GM12878 (cell line): ENCODE measurements around the gene TCERG1L. TPM values are rescaled to one million over a fixed set of nuclear protein-coding genes. Genes with fewer than 3 reads are reported as not detected.

ENCODE experiments used
- ATAC-seq: fragments of 200-7000 bp; cut with Tn5 transposase; 3 replicates; pipeline ENCODE4 v1.9.1; 2020; ENCODE audit warnings: mild to moderate bottlenecking, moderate library complexity
- BruUV-seq: library from RNA; stranded (reverse); fragments of 400-500 nt; replicated peaks from 2 replicates; lab custom pipeline; 2021; lab: Mats Ljungman, UMichigan
- CTCF ChIA-PET: fragments of 300-600 bp; sonication (Branson Sonifier 250); formaldehyde crosslinking; extraction: SDS; loops from one replicate; lab custom pipeline; 2021; ENCODE audit warnings: inconsistent platforms; lab: Yijun Ruan, JAX
- POLR2A ChIA-PET: fragments of 350-600 bp; formaldehyde crosslinking; extraction: SDS; loops from one replicate; lab custom pipeline; 2021; ENCODE audit warnings: inconsistent platforms; lab: Charles Lee
- RAD21 ChIA-PET: fragments of 300-600 bp; sonication (Branson Sonifier 250); formaldehyde crosslinking; loops from one replicate; lab custom pipeline; 2023; ENCODE audit warnings: antibody characterized with exemption; ENCODE audit not compliant: unreplicated experiment; lab: Charles Lee
- SMC1A ChIA-PET: fragments of 300-600 bp; sonication (Branson Sonifier 250); formaldehyde crosslinking; loops from one replicate; lab custom pipeline; 2023; ENCODE audit not compliant: unreplicated experiment, uncharacterized antibody; lab: Charles Lee
- DNase-seq: peaks from one replicate; pipeline ENCODE4 v3.0.0-alpha.2; 2011; ENCODE audit warnings: low read depth, low spot score
- FAIRE-seq: peaks from 3 replicates; lab custom pipeline; 2011; peaks lifted over from hg19 to GRCh38; lab: Jason Lieb, UNC
- H2AFZ ChIP-seq: 2 replicates; pipeline ENCODE4 v1.6.0; 2011; ENCODE audit warnings: low read depth, low read length, control low read depth; ENCODE audit not compliant: control insufficient read depth
- H3K27ac ChIP-seq: 2 replicates; pipeline ENCODE4 v1.5.1; 2011; ENCODE audit warnings: control low read depth; ENCODE audit not compliant: control insufficient read depth, insufficient read depth
- H3K27me3 ChIP-seq, 2 experiments: replicated peaks in 1 of 2; 2 replicates each; pipeline versions ENCODE4 v1.6.0 to v1.6.1; 2011; ENCODE audit warnings: low read length in 1 of 2; ENCODE audit not compliant: control insufficient read depth in 2 of 2, insufficient read depth in 2 of 2
- H3K36me3 ChIP-seq, 2 experiments: 2 replicates each; pipeline ENCODE4 v1.5.1; 2011; ENCODE audit warnings: low read length in 1 of 2; ENCODE audit not compliant: control insufficient read depth in 2 of 2, insufficient read depth in 2 of 2
- H3K4me1 ChIP-seq: 2 replicates; pipeline ENCODE4 v1.6.1; 2011; ENCODE audit warnings: mild to moderate bottlenecking, low read length, moderate library complexity, mixed read lengths; ENCODE audit not compliant: control insufficient read depth, insufficient read depth
- H3K4me2 ChIP-seq: 2 replicates; pipeline ENCODE4 v1.6.0; 2011; ENCODE audit warnings: control low read depth; ENCODE audit not compliant: control insufficient read depth, insufficient read depth
- H3K4me3 ChIP-seq: fragments of 200-600 bp; sonication (generic); 2 replicates; pipeline ENCODE4 v1.5.1; 2016
- H3K79me2 ChIP-seq: 2 replicates; pipeline ENCODE4 v1.6.0; 2011; ENCODE audit warnings: low read length; ENCODE audit not compliant: control insufficient read depth, insufficient read depth
- H3K9ac ChIP-seq: 2 replicates; pipeline ENCODE4 v1.8.0; 2011; ENCODE audit warnings: low read length, control low read depth, mixed read lengths; ENCODE audit not compliant: control insufficient read depth, insufficient read depth
- H3K9me3 ChIP-seq: replicated peaks from 3 replicates; pipeline ENCODE4 v1.5.1; 2011; ENCODE audit warnings: mild to moderate bottlenecking, low read length; ENCODE audit not compliant: control insufficient read depth, insufficient read depth
- H4K20me1 ChIP-seq: 2 replicates; pipeline ENCODE4 v1.6.0; 2011; ENCODE audit not compliant: control insufficient read depth, insufficient read depth
- BHLHE40 ChIP-seq, 2 experiments: fragments of 450-650 bp in 1 of 2; IDR thresholded peaks; 2 replicates each; pipeline ENCODE4 v1.6.1; 2011 to 2017; ENCODE audit warnings: low read depth in 2 of 2, borderline replicate concordance in 1 of 2, improper control_type of control experiment in 1 of 2, low read length in 1 of 2, mild to moderate bottlenecking in 1 of 2
- CBFB ChIP-seq: IDR thresholded peaks from 2 replicates; pipeline ENCODE4 v1.6.1; 2016; ENCODE audit warnings: antibody characterized with exemption, low read depth
- CTCF ChIP-seq, 3 experiments: IDR thresholded peaks in 2 of 3; conservative IDR thresholded peaks in 1 of 3; 2 replicates each; pipeline ENCODE4 v1.5.1; 2011; ENCODE audit warnings: low read depth in 3 of 3, low read length in 3 of 3, mild to moderate bottlenecking in 3 of 3, control low read depth in 2 of 3, moderate library complexity in 2 of 3, inconsistent platforms in 1 of 3, mixed read lengths in 1 of 3; ENCODE audit not compliant: control insufficient read depth in 2 of 3, insufficient read depth in 1 of 3; ENCODE audit errors: extremely low read depth in 1 of 3
- ETV6 ChIP-seq, 2 experiments: fragments of 450-650 bp in 1 of 2; IDR thresholded peaks in 1 of 2; conservative IDR thresholded peaks in 1 of 2; 2 replicates each; pipeline ENCODE4 v1.6.1; 2014; ENCODE audit warnings: antibody characterized with exemption in 1 of 2, borderline replicate concordance in 1 of 2, low read depth in 1 of 2, mild to moderate bottlenecking in 1 of 2, moderate library complexity in 1 of 2
- IRF3 ChIP-seq: fragments of 450-650 bp; IDR thresholded peaks from 2 replicates; pipeline ENCODE4 v1.6.1; 2014; ENCODE audit warnings: mild to moderate bottlenecking
- IRF4 ChIP-seq: IDR thresholded peaks from 2 replicates; pipeline ENCODE4 v1.6.1; 2011; ENCODE audit warnings: low read depth, low read length
- KLF5 ChIP-seq: fragments of 450-650 bp; IDR thresholded peaks from 2 replicates; pipeline ENCODE4 v1.6.1; 2014; ENCODE audit warnings: mild to moderate bottlenecking; ENCODE audit not compliant: partially characterized antibody
- MTA2 ChIP-seq: fragments of 450-650 bp; IDR thresholded peaks from 2 replicates; pipeline ENCODE4 v1.6.1; 2016; ENCODE audit warnings: low read depth, mild to moderate bottlenecking, moderate library complexity
- PAX5 ChIP-seq: IDR thresholded peaks from 2 replicates; pipeline ENCODE4 v1.6.1; 2011; ENCODE audit warnings: low read depth, low read length, borderline replicate concordance
- POLR2AphosphoS5 ChIP-seq: IDR thresholded peaks from 2 replicates; pipeline ENCODE4 v1.6.1; 2011; ENCODE audit warnings: mild to moderate bottlenecking, low read length, inconsistent platforms
- RBBP5 ChIP-seq: fragments of 200-600 bp; sonication (generic); conservative IDR thresholded peaks from 2 replicates; pipeline ENCODE4 v1.6.1; 2016
- SKIL ChIP-seq: fragments of 450-650 bp; IDR thresholded peaks from 2 replicates; pipeline ENCODE4 v1.6.1; 2017; ENCODE audit warnings: mild to moderate bottlenecking, low read depth, inconsistent platforms; ENCODE audit not compliant: poor library complexity, severe bottlenecking
- SMC3 ChIP-seq: IDR thresholded peaks from 2 replicates; pipeline ENCODE4 v1.6.1; 2011; ENCODE audit warnings: low read length, improper control_type of control experiment, borderline replicate concordance
- TCF3 ChIP-seq: IDR thresholded peaks from 2 replicates; pipeline ENCODE4 v1.6.1; 2012; ENCODE audit warnings: low read depth, mild to moderate bottlenecking, low read length, borderline replicate concordance; ENCODE audit not compliant: insufficient read depth
- YBX1 ChIP-seq: fragments of 450-650 bp; IDR thresholded peaks from 2 replicates; pipeline ENCODE4 v1.6.1; 2016; ENCODE audit warnings: antibody characterized with exemption
- ZNF384 ChIP-seq: IDR thresholded peaks from 2 replicates; pipeline ENCODE4 v1.6.1; 2012; ENCODE audit warnings: low read depth, mild to moderate bottlenecking, low read length, improper control_type of control experiment, borderline replicate concordance
- WGBS: methylation state at CpG from one replicate; pipeline ENCODE4 v1.1.6; 2016; ENCODE audit warnings: low lambda C conversion rate; ENCODE audit not compliant: insufficient replicate concordance, insufficient coverage; ENCODE audit errors: missing lambda C conversion rate; 5-methylcytosine and 5-hydroxymethylcytosine counted together
- in situ Hi-C: fragments of 300-500 bp; cut with MboI; formaldehyde crosslinking; loops from 9 replicates; pipeline ENCODE4 v1.14.3; 2018; ENCODE audit warnings: mixed read lengths
- intact Hi-C: fragments of 100-400 bp; cut with micrococcal nuclease; formaldehyde crosslinking; loops from one replicate; pipeline ENCODE4 v1.14.2; 2022; ENCODE audit not compliant: unreplicated experiment
- polyA plus RNA-seq, 11 experiments: library from polyadenylated mRNA; depleted of rRNA in 4 of 11; unstranded in 6 of 11; stranded (reverse) in 5 of 11; fragments of >200 nt; fragmentation: Nextera tagmentation in 4 of 11; fragmentation: Illumina TruSeq in 1 of 11; extraction: Ambion mirVana in 4 of 11; extraction: Trizol in 1 of 11; gene quantifications; 1 replicate in 1 of 11; 2 replicates in 10 of 11; pipeline versions ENCODE4 v1.2.1 to v1.2.3, GENCODE V29; 2011 to 2016; ENCODE audit warnings: inconsistent platforms in 2 of 11, missing spikeins in 2 of 11, low read depth in 1 of 11
- total RNA-seq, 4 experiments: library from RNA; depleted of rRNA in 3 of 4; stranded (reverse); fragments of >200 nt in 3 of 4; fragmentation: Illumina TruSeq in 1 of 4; extraction: Trizol in 1 of 4; gene quantifications; 2 replicates each; pipeline versions ENCODE4 v1.2.1 to v1.2.3, GENCODE V29; 2013 to 2021

TCERG1L gene
- total and polyA plus RNA-seq, 10 of the 15 experiments (the other 5 are each of a cell fraction or from before 2014, with no cell fraction given): not detected

GRCh38 chr10:131184503-131184902, 127.0 kb downstream of the TCERG1L start:
- CTCF ChIA-PET: no interaction called here
- intact Hi-C loops: no loop called here

More at GRCh38 chr10:131184503-131184902, 127.0 kb downstream of the TCERG1L start:
- no peak for FAIRE-seq
- no peak overlapping the region for H3K9ac ChIP-seq
- no peak for DNase-seq
- H2AFZ ChIP-seq: no peak overlapping the region
- H3K4me3 ChIP-seq: no peak overlapping the region
- no TSS peak for BruUV-seq
- SMC1A ChIA-PET: no interaction called here
- POLR2A ChIA-PET: no interaction called here
- in situ Hi-C loops: no loop called here
- ATAC-seq: no peak
- no peak overlapping the region for H3K27ac ChIP-seq
- no peaks in the 10 kb centered on the region for H4K20me1 ChIP-seq
- H3K27me3 ChIP-seq: no peaks in the 10 kb centered on the region
- H3K4me1 ChIP-seq: no peaks in the 10 kb centered on the region
- H3K9me3 ChIP-seq: no peaks in the 10 kb centered on the region
- no peaks in the 10 kb centered on the region for H3K36me3 ChIP-seq
- RAD21 ChIA-PET: interaction anchor here (0.6 kb wide), 1 partner anchor 1738 kb away, joined by 8 read pairs; no protein-coding TSS in a partner anchor
- no peak for TF ChIP-seq ZNF384
- no peak for TF ChIP-seq CTCF (IDR thresholded peaks at IDR 0.05 in 2 of 3, conservative IDR thresholded peaks at IDR 0.05 in 1 of 3; ENCODE audit: control insufficient read depth in 2 of 3, extremely low read depth in 1 of 3, insufficient read depth in 1 of 3, low read depth in 3 of 3, low read length in 3 of 3)
- no peak for TF ChIP-seq MTA2
- TF ChIP-seq IRF3: no peak
- TF ChIP-seq POLR2AphosphoS5: no peak
- TF ChIP-seq KLF5: no peak
- TF ChIP-seq PAX5: no peak
- no peak for TF ChIP-seq RBBP5
- TF ChIP-seq BHLHE40 (IDR thresholded peaks at IDR 0.05; ENCODE audit: borderline replicate concordance in 1 of 2, low read depth in 2 of 2, low read length in 1 of 2): no peak
- TF ChIP-seq CBFB: no peak
- no peak for TF ChIP-seq TCF3
- TF ChIP-seq YBX1: no peak
- TF ChIP-seq ETV6 (conservative IDR thresholded peaks at IDR 0.05 in 1 of 2, IDR thresholded peaks at IDR 0.05 in 1 of 2; ENCODE audit: borderline replicate concordance in 1 of 2, low read depth in 1 of 2): no peak
- no peak for TF ChIP-seq SMC3
- no peak for TF ChIP-seq IRF4
- TF ChIP-seq SKIL: no peak
- H3K4me2 ChIP-seq: no peak overlapping the region
- no peaks in the 10 kb centered on the region for H3K79me2 ChIP-seq
- 59% methylated on average over 9 of the region's 9 CpGs for WGBS
